HG02798 (cell line): ENCODE results near the gene PLA2G4D.

Source experiments
- ATAC-seq: cut with Tn5 transposase; IDR thresholded peaks from one replicate; pipeline ENCODE4 v1.9.1; 2021; ENCODE audit warnings: mild to moderate bottlenecking; ENCODE audit not compliant: unreplicated experiment, poor library complexity

The PLA2G4D gene

DNA sequence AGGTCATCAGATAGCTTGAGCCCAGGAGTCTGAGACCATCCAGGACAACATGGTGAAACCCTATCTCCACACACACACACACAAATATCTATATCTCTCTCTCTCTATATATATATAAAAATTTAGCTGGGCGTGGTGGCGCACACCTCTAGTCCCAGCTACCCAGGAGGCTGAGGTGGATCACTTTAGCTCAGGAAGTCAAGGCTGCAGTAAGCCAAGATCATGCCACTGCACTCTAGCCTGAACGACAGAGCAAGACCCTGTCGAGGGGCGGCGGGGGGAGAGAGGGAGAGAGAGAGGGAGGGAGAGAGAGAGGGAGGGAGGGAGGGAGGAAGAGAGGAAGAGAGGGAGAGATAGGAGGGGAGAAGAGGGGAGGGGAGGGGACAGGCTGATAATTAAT is 34.1 kb upstream of the PLA2G4D start:
- ATAC-seq = no peak

GRCh38 chr15:42123546-42123945 is 29.2 kb upstream of the PLA2G4D start:
- ATAC-seq = no peak

GRCh38 chr15:42121682-42122081 is 27.3 kb upstream of the PLA2G4D start:
- no peak for ATAC-seq

GRCh38 chr15:42121021-42121420 is 26.7 kb upstream of the PLA2G4D start:
- ATAC-seq = no peak

DNA sequence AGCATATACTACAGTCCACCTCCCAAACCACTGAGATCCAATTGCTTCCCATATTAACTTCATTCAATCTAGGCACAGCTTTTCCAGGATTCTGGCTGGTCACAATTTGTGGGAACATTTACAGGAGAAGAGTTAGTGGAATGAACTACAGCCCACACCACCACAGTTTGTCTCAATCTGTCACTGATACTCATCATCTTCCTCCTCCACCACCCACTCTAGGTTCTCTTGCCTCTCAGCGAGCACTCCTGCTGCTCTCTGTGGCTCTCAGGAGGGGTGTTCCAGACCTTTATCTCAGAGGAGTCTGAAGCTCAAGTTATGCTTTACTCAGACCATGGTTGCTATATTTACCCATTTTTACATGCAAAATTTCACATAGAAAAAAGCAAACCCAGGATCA is 25.9 kb upstream of the PLA2G4D start:
- no peak for ATAC-seq

- no peak for ATAC-seq
Measured at GRCh38 chr15:42119446-42119760, 25.0 kb upstream of the PLA2G4D start.

DNA sequence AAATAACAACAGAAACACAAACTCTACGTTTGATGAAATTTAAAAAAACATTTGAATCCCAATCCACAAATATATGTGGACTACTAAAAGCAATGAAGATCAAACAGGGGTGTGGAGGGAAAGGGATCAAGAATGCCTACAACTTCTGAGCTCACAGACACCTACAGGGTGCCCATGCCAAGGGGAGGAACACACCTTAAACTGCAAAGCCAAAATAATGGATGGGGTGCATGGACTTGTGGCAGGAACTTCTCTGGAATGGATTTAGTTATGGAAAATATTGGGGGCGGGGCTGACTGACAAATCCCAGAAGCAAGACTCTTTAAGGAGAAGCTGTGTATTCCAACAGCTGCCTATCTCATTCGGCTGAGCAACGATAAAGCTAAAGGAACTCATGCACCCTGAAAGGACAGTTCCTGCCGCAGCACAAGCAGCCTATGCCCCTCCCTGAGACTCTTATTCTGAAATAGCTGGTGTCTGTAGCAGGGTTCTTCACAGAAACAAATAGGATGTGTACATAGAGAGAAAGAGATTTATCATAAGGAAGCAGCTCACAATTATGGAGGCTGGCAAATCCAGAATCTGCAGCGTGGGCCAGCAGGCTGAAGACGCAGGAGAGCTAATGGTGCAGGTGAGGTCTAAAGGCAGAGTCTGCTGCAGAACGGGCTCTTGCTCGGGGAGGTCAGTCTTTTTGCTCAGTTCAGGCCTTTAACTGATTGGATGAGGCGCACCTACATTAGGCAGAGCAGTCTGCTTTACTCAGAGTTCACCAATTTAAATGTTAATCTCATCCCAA is 24.5 kb upstream of the PLA2G4D start:
- no peak for ATAC-seq

GRCh38 chr15:42111924-42112323 is 17.6 kb upstream of the PLA2G4D start:
- ATAC-seq = no peak

- ATAC-seq = no peak
Measured at GRCh38 chr15:42110367-42110766, 16.0 kb upstream of the PLA2G4D start.

- ATAC-seq = no peak
Measured at GRCh38 chr15:42108806-42109205, 14.4 kb upstream of the PLA2G4D start.

DNA sequence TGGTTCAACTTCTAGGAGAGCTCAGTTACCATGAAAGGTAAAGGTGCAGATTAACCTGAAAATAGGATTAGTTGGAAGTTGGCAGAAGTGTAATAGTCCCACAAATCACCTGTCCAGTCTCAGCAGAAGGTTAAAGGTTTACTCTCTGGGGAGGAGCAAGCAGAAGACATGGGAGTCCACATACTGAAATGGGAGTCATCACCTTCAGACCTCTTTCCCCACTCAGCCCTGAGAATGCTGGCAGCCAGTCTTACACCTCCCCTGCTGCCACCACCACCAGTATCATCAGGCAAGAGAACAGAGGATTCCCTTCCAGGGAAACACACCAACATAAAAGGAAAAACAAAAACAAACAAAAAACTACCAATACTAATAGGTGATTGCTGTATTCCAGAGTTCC is 13.8 kb upstream of the PLA2G4D start:
- ATAC-seq = no peak

DNA sequence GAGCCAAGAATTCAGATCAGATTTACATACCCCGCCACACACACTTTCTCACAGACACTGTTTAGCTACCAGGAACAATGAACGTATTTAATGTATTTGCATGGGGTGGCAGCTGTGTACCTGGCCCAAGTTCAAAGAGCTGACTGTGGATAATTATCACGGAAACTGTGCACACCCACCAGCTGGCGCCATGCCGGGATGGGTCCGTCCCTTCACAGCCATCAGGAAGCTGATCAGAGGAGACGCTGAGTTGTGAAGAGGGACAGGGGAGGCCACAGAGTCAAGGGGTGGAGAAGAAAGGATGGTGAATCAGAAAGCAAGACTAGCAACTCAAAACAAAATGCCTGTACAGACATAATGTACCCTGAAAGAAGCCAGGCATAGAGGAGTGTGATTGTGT is 13.1 kb upstream of the PLA2G4D start:
- no peak for ATAC-seq

DNA sequence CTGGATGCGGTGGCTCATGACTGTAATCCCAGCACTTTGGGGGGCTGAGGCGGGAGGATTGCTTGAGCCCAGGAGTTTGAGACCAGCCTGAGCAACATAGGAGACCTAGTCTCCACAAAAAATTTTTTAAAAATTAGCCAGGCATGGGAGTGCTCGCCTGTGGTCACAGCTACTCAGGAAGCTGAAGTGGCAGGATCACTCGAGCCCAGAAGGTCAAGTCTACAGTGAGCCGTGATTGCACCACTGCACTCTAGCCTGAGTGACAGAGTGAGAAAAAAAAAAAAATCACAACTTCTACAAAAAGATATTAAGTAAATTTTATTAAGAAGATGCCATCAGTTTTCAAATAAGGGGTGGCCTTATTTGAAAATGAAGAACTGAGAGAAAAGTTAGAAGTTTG is 11.9 kb upstream of the PLA2G4D start:
- no peak for ATAC-seq

- no peak for ATAC-seq
Measured at GRCh38 chr15:42104095-42104891, 9.9 kb upstream of the PLA2G4D start.

- ATAC-seq = no peak
Measured at GRCh38 chr15:42102646-42103235, 8.4 kb upstream of the PLA2G4D start.

- no peak for ATAC-seq
Measured at GRCh38 chr15:42101861-42102260, 7.5 kb upstream of the PLA2G4D start.

DNA sequence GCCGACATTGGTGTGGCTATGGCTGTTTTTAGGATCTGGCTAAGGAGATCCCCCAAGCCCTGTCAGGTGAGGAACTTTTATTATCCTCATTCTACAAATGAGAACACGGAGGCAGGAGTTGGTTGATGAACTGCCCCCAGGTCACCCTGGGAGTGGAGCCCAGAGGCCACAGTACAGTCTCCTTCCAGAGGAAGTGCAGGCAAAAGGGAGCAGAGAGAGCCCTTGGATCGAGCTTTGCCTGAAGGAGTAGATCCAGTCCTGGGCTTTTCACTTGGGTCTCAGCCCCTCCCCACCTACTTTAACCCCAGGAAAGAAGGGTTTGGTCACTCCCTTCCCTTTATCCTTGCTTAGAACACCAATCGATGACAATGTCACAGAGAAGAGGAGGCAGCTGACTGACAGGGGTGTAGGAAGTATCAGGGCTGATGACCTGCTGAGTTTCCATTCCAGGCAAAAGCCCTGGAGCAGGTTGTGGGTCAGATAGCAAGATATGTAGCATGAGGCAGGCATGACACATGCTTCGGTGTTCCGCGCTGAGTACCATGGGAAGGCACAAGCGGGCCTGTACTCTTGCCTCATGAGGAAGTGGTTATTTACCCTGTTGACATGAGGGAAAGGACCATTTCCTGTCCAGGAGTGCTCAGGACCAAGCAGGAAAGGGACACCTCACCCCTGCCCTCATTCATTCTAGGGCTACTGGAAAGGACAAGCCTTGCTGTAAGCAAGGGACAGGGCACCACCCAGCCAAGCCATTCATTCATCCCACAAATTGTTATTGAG is 5.8 kb upstream of the PLA2G4D start:
- ATAC-seq = no peak

DNA sequence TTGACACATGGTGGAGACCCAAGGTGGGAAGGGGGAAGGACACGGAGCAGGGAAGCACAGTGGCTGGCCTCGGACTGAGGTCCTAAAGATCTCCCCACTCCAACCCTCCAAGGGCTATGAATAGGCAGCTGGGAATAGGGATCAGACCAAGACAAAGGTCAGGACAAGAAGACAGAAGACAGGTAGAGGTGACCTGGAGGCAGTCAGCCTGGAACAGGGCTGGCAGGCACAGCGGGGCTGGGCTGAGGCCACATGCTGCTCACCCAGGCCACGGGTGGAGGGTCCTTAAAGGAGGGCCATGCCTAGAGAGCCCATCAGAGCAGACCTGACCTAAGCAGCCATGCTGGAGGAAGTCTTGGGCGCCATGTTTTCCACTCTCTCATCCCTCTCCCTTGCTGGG is 2.7 kb upstream of the PLA2G4D start:
- no peak for ATAC-seq

- ATAC-seq = no peak
Measured at GRCh38 chr15:42093966-42094365, 396 bp downstream of the PLA2G4D start.

GRCh38 chr15:42092398-42093318 is 1.7 kb downstream of the PLA2G4D start:
- no peak for ATAC-seq
